GM19455 (cell line): ENCODE measurements around the gene PIP5K1C.
"Not testable (repeated sequence)": the region's sequence is repeated elsewhere in the genome, so short reads cannot be mapped to it uniquely, and the experiment has no call there.

Source experiments
- ATAC-seq: cut with Tn5 transposase; IDR thresholded peaks from one replicate; pipeline ENCODE4 v1.9.1; 2021; ENCODE audit not compliant: unreplicated experiment

Gene PIP5K1C

GRCh38 chr19:3632098-3632497 lies 68.2 kb downstream of the PIP5K1C start:
- no peak for ATAC-seq

- no peak for ATAC-seq
These were observed 69.0 kb downstream of the PIP5K1C start for GRCh38 chr19:3631053-3631861.

- not testable (repeated sequence) for ATAC-seq
These were observed 71.5 kb downstream of the PIP5K1C start for GRCh38 chr19:3628766-3629165.

- ATAC-seq, result no peak
These were observed 72.9 kb downstream of the PIP5K1C start for GRCh38 chr19:3627351-3627723.

- ATAC-seq, result peak; percentile 78
These were observed 73.6 kb downstream of the PIP5K1C start, which contains the start of gene CACTIN for GRCh38 chr19:3626473-3627350. Gene CACTIN, minus strand, starts transcription at chr19:3626790. Its CDS starts 28 bp downstream, at chr19:3626762.

- no peak for ATAC-seq
These were observed 74.2 kb downstream of the PIP5K1C start for GRCh38 chr19:3625996-3626472.

- no peak for ATAC-seq
These were observed 76.6 kb downstream of the PIP5K1C start for GRCh38 chr19:3623716-3624115.

GRCh38 chr19:3622224-3622623 lies 78.0 kb downstream of the PIP5K1C start:
- no peak for ATAC-seq

- ATAC-seq, result no peak
These were observed 78.6 kb downstream of the PIP5K1C start for GRCh38 chr19:3621689-3622088.

- no peak for ATAC-seq
These were observed 79.3 kb downstream of the PIP5K1C start for GRCh38 chr19:3620817-3621547.

GRCh38 chr19:3620145-3620816 lies 80.0 kb downstream of the PIP5K1C start:
- ATAC-seq, result no peak

GRCh38 chr19:3619631-3620012 lies 80.6 kb downstream of the PIP5K1C start:
- no peak for ATAC-seq

- no peak for ATAC-seq
These were observed 81.2 kb downstream of the PIP5K1C start for GRCh38 chr19:3618811-3619630.

GRCh38 chr19:3618144-3618810 lies 82.0 kb downstream of the PIP5K1C start:
- no peak for ATAC-seq

GRCh38 chr19:3617463-3617862 lies 82.8 kb downstream of the PIP5K1C start:
- ATAC-seq, result no peak

GRCh38 chr19:3615524-3616135 lies 84.6 kb downstream of the PIP5K1C start:
- no peak for ATAC-seq

GRCh38 chr19:3614858-3615505 lies 85.3 kb downstream of the PIP5K1C start:
- ATAC-seq, result no peak
